Fibroblast of lung (primary cell): ENCODE results near the gene PEX11B. TPM values are rescaled to one million over a fixed set of nuclear protein-coding genes. Genes with fewer than 3 reads are reported as not detected.
A peak's percentile ranks its signal among the peaks of the same experiment; 100 is the strongest.

Source experiments
- DNase-seq, 2 donors: peaks; one replicate each; pipeline versions ENCODE4 v3.0.0 to v3.0.0-alpha.2; 2010; ENCODE audit warnings: low read depth in 2 of 2
- H2AFZ ChIP-seq: 2 replicates; pipeline ENCODE4 v1.5.1; 2012; ENCODE audit warnings: low read length, control low read depth, inconsistent platforms
- H3K27ac ChIP-seq: 2 replicates; pipeline ENCODE4 v1.5.1; 2011; ENCODE audit warnings: low read length, control low read depth; ENCODE audit not compliant: insufficient read depth
- H3K27me3 ChIP-seq: 2 replicates; pipeline ENCODE4 v1.5.1; 2011; ENCODE audit warnings: mild to moderate bottlenecking, low read length; ENCODE audit not compliant: control insufficient read depth, insufficient read depth
- H3K36me3 ChIP-seq: 2 replicates; pipeline ENCODE4 v1.5.1; 2011; ENCODE audit warnings: low read length; ENCODE audit not compliant: control insufficient read depth, insufficient read depth
- H3K4me1 ChIP-seq: 2 replicates; pipeline ENCODE4 v1.5.1; 2011; ENCODE audit warnings: low read length; ENCODE audit not compliant: control insufficient read depth, insufficient read depth; ENCODE audit errors: extremely low read depth
- H3K4me2 ChIP-seq: 2 replicates; pipeline ENCODE4 v1.5.1; 2011; ENCODE audit warnings: low read length, control low read depth; ENCODE audit not compliant: insufficient read depth; ENCODE audit errors: extremely low read depth
- H3K4me3 ChIP-seq, 4 experiments: fragments of 200-600 bp in 1 of 4; sonication (generic) in 1 of 4; replicated peaks in 1 of 4; 2 replicates each; pipeline ENCODE4 v1.5.1; 2011 to 2016; ENCODE audit warnings: low read length in 4 of 4, low read depth in 3 of 4, mild to moderate bottlenecking in 3 of 4, control low read depth in 2 of 4, inconsistent platforms in 1 of 4, mixed read lengths in 1 of 4; ENCODE audit not compliant: insufficient read depth in 1 of 4; ENCODE audit errors: control extremely low read depth in 1 of 4
- H3K79me2 ChIP-seq: 2 replicates; pipeline ENCODE4 v1.5.1; 2012; ENCODE audit warnings: mild to moderate bottlenecking, low read length, inconsistent platforms; ENCODE audit not compliant: control insufficient read depth, insufficient read depth
- H3K9ac ChIP-seq: 2 replicates; pipeline ENCODE4 v1.5.1; 2011; ENCODE audit warnings: mild to moderate bottlenecking, low read length, control low read depth; ENCODE audit not compliant: insufficient read depth
- H3K9me3 ChIP-seq: 2 replicates; pipeline ENCODE4 v1.5.1; 2012; ENCODE audit warnings: low read depth, low read length; ENCODE audit not compliant: control insufficient read depth, insufficient read depth
- H4K20me1 ChIP-seq: 2 replicates; pipeline ENCODE4 v1.5.1; 2011; ENCODE audit warnings: low read length; ENCODE audit not compliant: control insufficient read depth, insufficient read depth; ENCODE audit errors: extremely low read depth
- EZH2 ChIP-seq: IDR thresholded peaks from 2 replicates; pipeline ENCODE4 v1.5.1; 2012; ENCODE audit warnings: low read length, control low read depth, mild to moderate bottlenecking; ENCODE audit errors: missing control alignments
- polyA plus RNA-seq, 2 donors: library from polyadenylated mRNA; depleted of rRNA in 1 of 2; stranded (reverse) in 1 of 2; unstranded in 1 of 2; fragments of >200 nt; gene quantifications; 2 replicates each; pipeline ENCODE4 v1.2.1, GENCODE V29; 2011 to 2012; ENCODE audit warnings: missing spikeins in 1 of 2
- total RNA-seq: library from RNA; depleted of rRNA; stranded (reverse); fragments of >200 nt; gene quantifications from 2 replicates; pipeline ENCODE4 v1.2.1, GENCODE V29; 2014
- TF ChIP-seq, protein P1 (sequence below), 2 donors: IDR thresholded peaks in 1 of 2; conservative IDR thresholded peaks in 1 of 2; 1 replicate in 1 of 2; 2 replicates in 1 of 2; pipeline ENCODE4 v1.5.1; 2011 to 2012; ENCODE audit warnings: low read length in 2 of 2, control low read depth in 1 of 2, inconsistent platforms in 1 of 2, low read depth in 1 of 2, mild to moderate bottlenecking in 1 of 2

PEX11B gene
- total and polyA plus RNA-seq, 2 donors (not counting 1 experiment from before 2014, with no cell fraction given) = 28.2 to 34.3 TPM

GRCh38 chr1:145908653-145909052 lies 9.9 kb downstream of the PEX11B start:
- H3K9ac ChIP-seq = no peak overlapping the region
- peak overlapping the region; percentile 46 for H3K4me2 ChIP-seq
- H3K79me2 ChIP-seq = no peaks in the 10 kb centered on the region
- TF ChIP-seq EZH2 = no peak
- TF ChIP-seq, protein P1, sequence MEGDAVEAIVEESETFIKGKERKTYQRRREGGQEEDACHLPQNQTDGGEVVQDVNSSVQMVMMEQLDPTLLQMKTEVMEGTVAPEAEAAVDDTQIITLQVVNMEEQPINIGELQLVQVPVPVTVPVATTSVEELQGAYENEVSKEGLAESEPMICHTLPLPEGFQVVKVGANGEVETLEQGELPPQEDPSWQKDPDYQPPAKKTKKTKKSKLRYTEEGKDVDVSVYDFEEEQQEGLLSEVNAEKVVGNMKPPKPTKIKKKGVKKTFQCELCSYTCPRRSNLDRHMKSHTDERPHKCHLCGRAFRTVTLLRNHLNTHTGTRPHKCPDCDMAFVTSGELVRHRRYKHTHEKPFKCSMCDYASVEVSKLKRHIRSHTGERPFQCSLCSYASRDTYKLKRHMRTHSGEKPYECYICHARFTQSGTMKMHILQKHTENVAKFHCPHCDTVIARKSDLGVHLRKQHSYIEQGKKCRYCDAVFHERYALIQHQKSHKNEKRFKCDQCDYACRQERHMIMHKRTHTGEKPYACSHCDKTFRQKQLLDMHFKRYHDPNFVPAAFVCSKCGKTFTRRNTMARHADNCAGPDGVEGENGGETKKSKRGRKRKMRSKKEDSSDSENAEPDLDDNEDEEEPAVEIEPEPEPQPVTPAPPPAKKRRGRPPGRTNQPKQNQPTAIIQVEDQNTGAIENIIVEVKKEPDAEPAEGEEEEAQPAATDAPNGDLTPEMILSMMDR (conservative IDR thresholded peaks at IDR 0.05 in 1 of 2, IDR thresholded peaks at IDR 0.05 in 1 of 2; ENCODE audit: low read depth in 1 of 2, low read length in 2 of 2) = no peak
- H3K27me3 ChIP-seq = no peaks in the 10 kb centered on the region
- no peak overlapping the region for H3K27ac ChIP-seq
- H3K9me3 ChIP-seq = no peaks in the 10 kb centered on the region
- H3K36me3 ChIP-seq = peaks cover 9% of the 10 kb centered on the region
- peak in 1 of 2 donors; percentile 27 for DNase-seq
- H2AFZ ChIP-seq = no peak overlapping the region
- H3K4me1 ChIP-seq = peaks cover 8% of the 10 kb centered on the region
- peak overlapping the region in 1 of 4 experiments; percentile 26 for H3K4me3 ChIP-seq
- no peaks in the 10 kb centered on the region for H4K20me1 ChIP-seq

- H2AFZ ChIP-seq = peak overlapping the region; percentile 66
- no peak overlapping the region for H3K4me2 ChIP-seq
- H3K9me3 ChIP-seq = no peaks in the 10 kb centered on the region
- DNase-seq = no peak
- no peaks in the 10 kb centered on the region for H4K20me1 ChIP-seq
- TF ChIP-seq, protein P1 (conservative IDR thresholded peaks at IDR 0.05 in 1 of 2, IDR thresholded peaks at IDR 0.05 in 1 of 2; ENCODE audit: low read depth in 1 of 2, low read length in 2 of 2) = no peak
- TF ChIP-seq EZH2 = no peak
- H3K79me2 ChIP-seq = no peaks in the 10 kb centered on the region
- H3K9ac ChIP-seq = no peak overlapping the region
- no peak overlapping the region for H3K27ac ChIP-seq
- no peak overlapping the region for H3K4me3 ChIP-seq
- peaks cover 8% of the 10 kb centered on the region for H3K4me1 ChIP-seq
- H3K36me3 ChIP-seq = peaks cover 6% of the 10 kb centered on the region
- no peaks in the 10 kb centered on the region for H3K27me3 ChIP-seq
Measured at GRCh38 chr1:145906954-145907753, 11.4 kb downstream of the PEX11B start.

GRCh38 chr1:145901312-145902021 lies 17.1 kb downstream of the PEX11B start:
- no peaks in the 10 kb centered on the region for H3K79me2 ChIP-seq
- no peaks in the 10 kb centered on the region for H3K27me3 ChIP-seq
- H3K4me1 ChIP-seq = no peaks in the 10 kb centered on the region
- no peaks in the 10 kb centered on the region for H3K36me3 ChIP-seq
- H3K4me3 ChIP-seq = no peak overlapping the region
- H4K20me1 ChIP-seq = no peaks in the 10 kb centered on the region
- TF ChIP-seq, protein P1 (conservative IDR thresholded peaks at IDR 0.05 in 1 of 2, IDR thresholded peaks at IDR 0.05 in 1 of 2; ENCODE audit: low read depth in 1 of 2, low read length in 2 of 2) = no peak
- no peak for TF ChIP-seq EZH2
- no peaks in the 10 kb centered on the region for H3K9me3 ChIP-seq
- no peak overlapping the region for H2AFZ ChIP-seq
- no peak overlapping the region for H3K27ac ChIP-seq
- DNase-seq = no peak
- no peak overlapping the region for H3K4me2 ChIP-seq
- no peak overlapping the region for H3K9ac ChIP-seq
